Stimulated activated CD4-positive, alpha-beta T cell treated with anti-CD3 and anti-CD28 coated beads, Interleukin-4, amount 100 ng/mL, for 48 hours (primary cell): ENCODE measurements around the gene RCOR1.

Source experiments
- DNase-seq, 2 donors: peaks; one replicate each; pipeline ENCODE4 v3.0.0-alpha.2; 2020; ENCODE audit warnings: low read depth in 2 of 2

Gene RCOR1

GRCh38 chr14:102776761-102777710 lies 184.6 kb downstream of the RCOR1 start, which contains the start of gene TRAF3:
Gene TRAF3 (plus strand): TSS chr14:102777449. CDS start chr14:102870202, 92,753 bp downstream.
- DNase-seq: peak; percentile 61 to 75

- DNase-seq: no peak
Observed at GRCh38 chr14:102777711-102778337, 185.4 kb downstream of the RCOR1 start.

- DNase-seq: no peak
Observed at GRCh38 chr14:102778338-102779083, 186.1 kb downstream of the RCOR1 start.

GRCh38 chr14:102779084-102779462 lies 186.6 kb downstream of the RCOR1 start:
- no peak for DNase-seq

- no peak for DNase-seq
Observed at GRCh38 chr14:102779574-102780315, 187.3 kb downstream of the RCOR1 start.
